ENCODE results near the gene CACNA1H. TPM values are rescaled to one million over a fixed set of nuclear protein-coding genes. Genes with fewer than 3 reads are reported as not detected.

The CACNA1H gene
- total and polyA plus RNA-seq, 2 of the 8 experiments (the other 6 are each of a cell fraction or from before 2014, with no cell fraction given): 14.0 to 28.7 TPM

- H3K27me3 ChIP-seq (replicated peaks in 1 of 4; ENCODE audit: control insufficient read depth in 3 of 4, extremely low read depth in 1 of 4, insufficient read depth in 3 of 4, low read length in 3 of 4): no peaks in the 10 kb centered on the region
- H3K27ac ChIP-seq (ENCODE audit: low read depth, low read length): no peak overlapping the region
- DNase-seq (ENCODE audit: low read depth in 1 of 2, low spot score in 2 of 2) (no peak), FAIRE-seq (no peak)
- no peak overlapping the region for H2BK5ac ChIP-seq (ENCODE audit: low read depth, low read length)
- H4K91ac ChIP-seq (replicated peaks; ENCODE audit: insufficient read length, low read length): no peak overlapping the region
- peaks cover 7 to 22% of the 10 kb centered on the region in 2 experiments for H4K20me1 ChIP-seq (replicated peaks in 1 of 2; ENCODE audit: control insufficient read depth in 1 of 2, insufficient read depth in 2 of 2, low read length in 2 of 2)
- H2BK15ac ChIP-seq (ENCODE audit: low read length): no peak overlapping the region
- H2AK5ac ChIP-seq (ENCODE audit: low read depth, low read length): no peak overlapping the region
- H3K4ac ChIP-seq (replicated peaks; ENCODE audit: insufficient read length, low read depth, low read length): no peak overlapping the region
- H3K56ac ChIP-seq (replicated peaks; ENCODE audit: insufficient read length, low read depth, low read length): no peak overlapping the region
- TF ChIP-seq CBX5 (IDR thresholded peaks at IDR 0.05; ENCODE audit: low read depth, low read length) (no peak), E2F6 (IDR thresholded peaks at IDR 0.05) (no peak), PHF8 (conservative IDR thresholded peaks at IDR 0.05; ENCODE audit: low read depth, low read length) (no peak), JUND (IDR thresholded peaks at IDR 0.05; ENCODE audit: low read length) (no peak), SAP30 (IDR thresholded peaks at IDR 0.05; ENCODE audit: insufficient read depth, insufficient replicate concordance, low read length) (no peak), SRF (IDR thresholded peaks at IDR 0.05; ENCODE audit: low read depth, low read length) (no peak)
- no peaks in the 10 kb centered on the region for H3K36me3 ChIP-seq (ENCODE audit: control insufficient read depth in 2 of 4, insufficient read depth in 4 of 4, low read length in 3 of 4)
- no peak overlapping the region for H3K23ac ChIP-seq (ENCODE audit: insufficient read length)
- H3K79me1 ChIP-seq (ENCODE audit: low read depth, low read length): peaks cover 6% of the 10 kb centered on the region
- H3K79me2 ChIP-seq (ENCODE audit: control insufficient read depth in 1 of 2, insufficient read depth in 2 of 2, low read length in 2 of 2): peaks cover 0 to 3% of the 10 kb centered on the region in 2 experiments; a peak in 1 of 4 replicates
- no peak overlapping the region for H3K9ac ChIP-seq (replicated peaks in 1 of 4; ENCODE audit: extremely low read depth in 1 of 4, low read depth in 3 of 4, low read length in 3 of 4)
- no peak overlapping the region for H3K18ac ChIP-seq (ENCODE audit: extremely low read depth, low read length)
- H2AFZ ChIP-seq (ENCODE audit: low read length): no peak overlapping the region
- H4K5ac ChIP-seq (ENCODE audit: insufficient read length, low read depth, low read length): no peak overlapping the region
- H3K4me1 ChIP-seq (replicated peaks in 1 of 4; ENCODE audit: control insufficient read depth in 3 of 4, insufficient read depth in 4 of 4, low read length in 3 of 4): peaks cover 0 to 4% (median under 1%) of the 10 kb centered on the region in 4 experiments; a peak in 1 of 7 replicates
- ChIA-PET CTCF (ENCODE audit: partially characterized antibody) (interaction anchor here (0.7 to 0.8 kb wide), 2 partner anchors 48 to 57 kb away, joined by 3 to 4 read pairs; no protein-coding TSS in a partner anchor), POLR2A (ENCODE audit: partially characterized antibody) (interaction anchor here (0.7 kb wide), 1 partner anchor 162 kb away, joined by 3 read pairs; no protein-coding TSS in a partner anchor)
- H3K14ac ChIP-seq (ENCODE audit: insufficient read length): no peak overlapping the region
- H3K4me3 ChIP-seq (ENCODE audit: extremely low read depth in 1 of 4, insufficient read depth in 2 of 4, low read depth in 3 of 4, low read length in 4 of 4): no peak overlapping the region
- H4K8ac ChIP-seq (ENCODE audit: extremely low read depth, insufficient read depth, low read length): no peak overlapping the region
- H2BK120ac ChIP-seq (replicated peaks; ENCODE audit: low read depth, low read length): no peak overlapping the region
- H2BK12ac ChIP-seq (ENCODE audit: low read depth, low read length): no peak overlapping the region
- 93% methylated on average over 13 of the region's 14 CpGs; no CpG with 5 or more reads in 1 of the 2 experiments for WGBS, 2 experiments (ENCODE audit: extremely low coverage in 1 of 2, insufficient coverage in 1 of 2, insufficient read length in 1 of 2, insufficient replicate concordance in 2 of 2, low coverage in 1 of 2, low lambda C conversion rate in 2 of 2, missing lambda C conversion rate in 1 of 2)
- H3K9me3 ChIP-seq (ENCODE audit: insufficient read depth in 2 of 2, low read depth in 1 of 2, low read length in 1 of 2): no peaks in the 10 kb centered on the region
- H3K23me2 ChIP-seq (ENCODE audit: low read depth, low read length): no peaks in the 10 kb centered on the region
- no peak overlapping the region for H3K4me2 ChIP-seq (ENCODE audit: insufficient read depth in 1 of 2, low read depth in 2 of 2, low read length in 2 of 2)
- no peak overlapping the region for H2BK20ac ChIP-seq (ENCODE audit: low read length)
Observed at GRCh38 chr16:1173788-1174451, 21.0 kb downstream of the CACNA1H start.
